Measurements from ENCODE around the gene RAB12. TPM values are rescaled to one million over a fixed set of nuclear protein-coding genes. Genes with fewer than 3 reads are reported as not detected.
A peak's percentile ranks its signal among the peaks of the same experiment; 100 is the strongest.

The RAB12 gene
- total RNA-seq, 1 experiment from 2014 or later = 51.3 TPM

- DNase-seq = no peak
- Histone ChIP-seq H3K23me2 (ENCODE audit: insufficient read length, low read depth, low read length, poor library complexity, severe bottlenecking) (no peaks in the 10 kb centered on the region), H2BK12ac (ENCODE audit: insufficient read length, low read depth, low read length) (no peak overlapping the region), H4K8ac (replicated peaks; ENCODE audit: insufficient read length, low read depth, low read length) (no peak overlapping the region), H2AK5ac (ENCODE audit: insufficient read length, low read length) (no peak overlapping the region), H3K9ac (ENCODE audit: extremely low read depth, insufficient read length, low read length) (no peak overlapping the region), H2BK5ac (ENCODE audit: insufficient read length, low read length) (no peak overlapping the region), H3K18ac (ENCODE audit: insufficient read length, low read depth, low read length) (no peak overlapping the region), H3K4me1 (ENCODE audit: insufficient read depth, low read length) (peaks cover 3% of the 10 kb centered on the region), H2BK120ac (ENCODE audit: low read depth, low read length, poor library complexity, severe bottlenecking) (no peak overlapping the region), H3K79me1 (ENCODE audit: insufficient read depth, low read depth, low read length, poor library complexity, severe bottlenecking) (no peaks in the 10 kb centered on the region), H3K27ac (ENCODE audit: insufficient read length, low read depth, low read length) (no peak overlapping the region), H4K5ac (ENCODE audit: insufficient read length, low read depth, low read length) (no peak overlapping the region), H3K9me3 (ENCODE audit: control insufficient read depth, low read depth, low read length) (no peaks in the 10 kb centered on the region), H4K20me1 (ENCODE audit: control insufficient read depth, insufficient read depth, insufficient read length) (no peaks in the 10 kb centered on the region), H3K4ac (ENCODE audit: low read depth, low read length) (no peak overlapping the region), H3K14ac (ENCODE audit: insufficient read depth, low read length) (no peak overlapping the region), H3K79me2 (ENCODE audit: insufficient read depth, low read length) (no peaks in the 10 kb centered on the region), H2BK15ac (ENCODE audit: low read depth, low read length) (no peak overlapping the region), H3T11ph (ENCODE audit: low read length) (no peak overlapping the region), H3K56ac (ENCODE audit: insufficient read length, low read depth, low read length) (no peak overlapping the region), H3K27me3 (ENCODE audit: insufficient read depth, low read length) (no peaks in the 10 kb centered on the region), H2AFZ (ENCODE audit: low read length) (no peak overlapping the region), H3K4me2 (ENCODE audit: insufficient read depth, insufficient read length, low read length) (no peak overlapping the region), H2BK20ac (ENCODE audit: low read depth, low read length, poor library complexity, severe bottlenecking) (no peak overlapping the region), H3K23ac (ENCODE audit: insufficient read length, low read depth, low read length) (no peak overlapping the region), H4K91ac (ENCODE audit: insufficient read length, low read depth, low read length) (no peak overlapping the region)
- no peaks in the 10 kb centered on the region; the same call in 1 of the 2 replicates for H3K27me3 Mint-ChIP-seq (ENCODE audit: low read depth)
- peaks cover 26 to 27% of the 10 kb centered on the region in 2 experiments for H3K4me1 Mint-ChIP-seq
- no CpG with 5 or more reads among the region's 6 CpGs for WGBS (ENCODE audit: extremely low coverage, insufficient read length, low lambda C conversion rate)
- no peak overlapping the region for H3K4me3 Mint-ChIP-seq
- peak overlapping the region in 1 of 3 experiments; percentile 52; a peak in 1 of 7 replicates for H3K27ac Mint-ChIP-seq
- TF ChIP-seq CTCF (conservative IDR thresholded peaks at IDR 0.05) = no peak
- H3K9me3 Mint-ChIP-seq = peaks cover 0 to under 1% of the 10 kb centered on the region in 2 experiments; a peak in 4 of 5 replicates
- no peaks in the 10 kb centered on the region for H3K36me3 Mint-ChIP-seq (ENCODE audit: insufficient read depth in 1 of 3, low read depth in 3 of 3)
Observed at GRCh38 chr18:8656232-8656631, 47.0 kb downstream of the RAB12 start.
